NCI-H1417 (cell line): Measurements from ENCODE around the gene RPH3AL.
"Not testable (repeated sequence)": the region's sequence is repeated elsewhere in the genome, so short reads cannot be mapped to it uniquely, and the experiment has no call there.

Source experiments
- DNase-seq, 3 experiments: peaks; one replicate each; lab custom pipeline; 2025; lab: John Stamatoyannopoulos, UW

Gene RPH3AL

DNA sequence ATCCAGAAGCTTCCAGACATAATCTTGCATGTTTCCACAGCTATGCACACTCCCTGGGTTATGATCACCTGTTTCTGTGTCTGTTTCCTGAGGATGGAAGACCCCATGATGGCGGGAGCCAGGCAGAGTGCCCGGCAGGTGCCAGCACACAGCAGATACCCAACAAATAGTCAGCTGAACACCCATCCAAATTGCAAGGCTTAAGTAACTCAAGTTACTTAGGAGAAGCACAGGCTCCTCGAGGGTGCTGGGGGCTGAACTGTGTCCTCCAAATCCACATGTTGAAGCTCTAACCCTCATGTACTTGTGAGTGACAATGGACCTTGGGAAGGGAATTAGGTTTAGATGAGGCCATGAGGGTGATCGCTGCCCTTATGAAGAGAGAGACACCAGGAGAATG lies 91.7 kb downstream of the RPH3AL start:
- DNase-seq, result no peak

DNA sequence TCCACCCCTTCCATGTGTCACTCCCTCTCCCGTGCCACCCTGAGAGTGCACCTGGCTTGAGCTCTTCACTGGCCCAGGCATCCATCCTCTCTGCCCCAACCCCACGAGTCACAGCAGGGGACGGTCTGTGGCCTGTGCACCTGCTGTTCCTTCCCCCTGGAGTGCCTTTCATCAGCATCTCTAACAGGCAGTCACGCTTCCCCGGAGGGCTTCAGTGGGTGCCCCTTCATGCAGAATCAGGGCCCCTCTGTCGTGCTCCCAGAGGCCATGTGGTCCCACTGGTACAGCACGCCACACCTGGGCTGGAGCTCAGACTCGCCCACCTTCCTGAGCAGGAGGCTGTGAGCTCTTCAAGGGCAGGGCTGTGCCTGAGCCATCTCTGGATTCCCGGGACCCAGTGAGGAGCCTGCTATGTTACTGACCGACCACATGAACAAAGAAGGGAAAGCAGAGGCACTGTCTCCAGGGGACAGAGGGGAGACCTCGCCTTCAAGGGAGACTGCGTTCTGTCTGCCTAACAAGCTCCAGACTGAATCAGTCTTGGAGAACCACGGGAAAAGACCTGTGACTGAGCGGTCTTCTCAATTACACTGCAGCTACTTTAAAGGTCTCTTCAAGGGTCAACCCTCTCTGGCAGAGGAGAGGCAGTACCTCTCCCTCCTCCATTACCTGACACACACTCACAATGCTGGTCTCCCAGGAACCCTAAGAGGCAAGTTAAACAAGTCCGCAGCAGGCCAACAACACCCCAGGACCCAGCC lies 92.4 kb downstream of the RPH3AL start:
- DNase-seq, result peak; percentile 30 to 73 (median 37)

DNA sequence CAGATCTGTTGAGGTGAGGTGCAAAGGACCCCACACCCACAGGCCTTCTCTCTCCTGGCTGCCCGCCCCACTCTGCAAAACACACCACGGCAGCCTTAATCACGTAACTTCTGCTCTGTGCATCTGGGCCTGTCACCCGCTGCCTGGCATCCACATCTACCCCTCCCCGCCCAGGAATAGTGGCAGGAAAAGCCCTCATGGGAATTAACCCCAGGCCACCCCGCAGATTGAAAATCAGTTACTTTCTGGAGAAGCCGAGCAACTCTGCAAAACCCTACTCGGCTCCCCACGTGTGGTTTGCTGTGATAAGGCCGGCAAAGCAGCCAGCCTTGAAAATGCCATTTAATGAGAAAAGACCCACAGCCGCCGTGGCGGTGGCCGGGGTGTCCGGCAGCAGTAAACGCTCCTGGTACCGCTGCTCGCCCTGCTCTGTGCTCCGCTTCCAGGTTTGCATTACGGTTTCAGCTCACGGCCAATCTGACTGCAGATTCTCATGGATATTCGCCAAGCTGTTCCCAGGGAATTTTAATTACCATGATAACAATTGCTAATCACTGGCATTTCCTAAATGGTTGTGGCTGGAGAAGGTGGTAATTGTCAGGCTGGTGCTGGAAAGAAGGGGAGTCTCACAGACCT lies 93.1 kb downstream of the RPH3AL start:
- DNase-seq, result peak in 1 of 3 experiments; percentile 70

DNA sequence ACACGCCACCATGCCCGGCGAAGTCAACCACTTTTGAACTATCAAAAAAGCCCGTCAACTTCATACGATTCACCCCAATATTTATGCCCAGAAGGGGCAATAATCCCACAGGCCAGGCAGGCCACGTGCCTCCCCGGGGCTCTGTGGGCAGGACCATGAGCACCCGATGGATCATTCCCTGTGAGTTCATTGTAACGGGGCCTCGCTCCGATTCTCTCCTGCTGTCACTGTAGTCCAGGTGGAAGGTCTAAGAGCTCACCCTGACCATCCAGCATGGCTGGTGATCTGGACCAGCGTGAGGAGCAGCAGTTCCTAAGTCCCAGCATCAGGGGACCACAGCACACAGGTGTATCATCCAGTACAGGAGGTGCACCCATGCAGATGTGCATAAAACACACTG lies 93.7 kb downstream of the RPH3AL start:
- DNase-seq, result no peak

DNA sequence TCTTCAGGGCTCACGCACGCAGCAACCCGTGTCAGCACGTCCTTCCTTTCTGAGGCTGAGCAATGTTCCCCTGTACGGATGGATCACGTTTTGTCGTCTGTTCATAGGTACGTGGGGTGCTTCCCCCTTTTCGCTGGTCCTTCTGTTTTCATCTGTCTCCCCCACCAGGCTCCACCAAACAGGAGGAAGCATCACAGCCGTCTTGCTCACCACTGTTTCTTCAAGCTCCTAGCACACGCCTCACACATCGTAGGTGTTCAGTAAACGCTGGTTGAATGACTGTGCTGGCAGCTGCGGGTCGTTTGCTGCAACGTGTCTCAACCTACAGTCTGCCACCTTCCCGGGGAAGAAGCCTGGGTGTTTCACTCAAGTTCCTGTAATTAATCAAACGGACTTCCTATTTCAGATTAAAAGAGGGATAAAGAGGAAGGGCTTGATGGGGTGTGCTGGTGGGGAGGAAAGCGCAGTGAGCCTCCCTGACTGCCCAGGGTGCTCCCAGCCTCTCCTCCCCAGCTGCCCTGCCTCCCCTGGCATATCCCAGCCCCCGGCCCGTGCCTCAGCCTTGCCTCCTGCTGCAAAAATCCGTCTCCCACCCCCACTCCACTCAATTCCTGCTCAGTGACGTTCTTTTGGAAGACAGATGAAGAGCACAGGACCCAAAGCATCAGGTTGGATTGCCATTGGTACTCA lies 94.4 kb downstream of the RPH3AL start:
- DNase-seq, result no peak

DNA sequence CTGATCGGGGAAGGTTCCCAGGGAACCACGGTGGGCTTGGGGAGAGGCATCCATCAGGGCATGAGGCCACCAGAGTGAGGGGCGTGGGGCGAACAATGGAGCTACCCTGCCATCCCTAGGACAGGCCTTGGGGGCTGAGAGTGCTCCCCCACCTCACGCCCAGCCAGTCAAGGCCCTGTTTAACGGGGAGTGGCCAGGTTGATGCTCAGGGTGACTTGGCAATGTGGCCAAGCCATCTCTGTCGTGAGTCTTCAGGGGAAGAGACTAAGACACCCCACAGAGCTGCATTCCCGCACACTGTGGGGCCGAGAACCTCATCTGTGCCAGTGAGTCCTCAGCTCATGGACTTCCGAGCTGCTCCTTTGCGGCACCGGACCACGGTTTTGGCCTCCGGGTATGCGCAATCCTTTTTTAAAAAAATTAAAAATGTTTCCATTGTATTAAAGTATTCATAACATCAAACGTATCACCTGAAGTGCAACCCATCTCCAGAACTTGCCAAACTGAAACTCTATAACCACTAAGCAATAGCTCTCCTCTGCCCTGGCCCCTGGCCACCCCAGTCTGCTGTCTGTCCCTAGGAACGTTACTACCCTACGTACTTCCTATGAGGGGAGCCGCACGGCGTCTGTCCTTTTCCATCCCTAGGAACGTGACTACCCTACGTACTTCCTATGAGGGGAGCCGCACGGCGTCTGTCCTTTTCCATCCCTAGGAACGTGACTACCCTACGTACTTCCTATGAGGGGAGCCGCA lies 99.3 kb downstream of the RPH3AL start:
- no peak for DNase-seq

DNA sequence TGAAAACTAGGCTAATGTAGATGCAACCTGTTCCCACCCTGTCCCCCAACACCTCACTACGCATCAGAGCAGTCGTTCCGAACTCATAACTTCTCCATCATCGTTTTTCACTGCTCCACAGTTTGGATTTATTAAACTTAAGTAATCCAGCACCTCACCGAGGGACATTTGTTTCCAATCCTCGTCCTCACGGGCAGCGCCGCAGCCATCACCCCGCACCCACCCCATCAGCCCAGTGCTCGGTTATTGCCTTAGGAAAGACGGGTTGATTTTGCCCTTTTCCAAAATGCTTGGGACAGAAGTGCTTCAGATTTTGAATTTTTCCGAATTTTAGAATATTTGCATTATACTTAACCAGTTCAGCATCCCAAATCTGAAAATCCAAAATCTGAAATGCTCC lies 100.2 kb downstream of the RPH3AL start:
- no peak for DNase-seq

DNA sequence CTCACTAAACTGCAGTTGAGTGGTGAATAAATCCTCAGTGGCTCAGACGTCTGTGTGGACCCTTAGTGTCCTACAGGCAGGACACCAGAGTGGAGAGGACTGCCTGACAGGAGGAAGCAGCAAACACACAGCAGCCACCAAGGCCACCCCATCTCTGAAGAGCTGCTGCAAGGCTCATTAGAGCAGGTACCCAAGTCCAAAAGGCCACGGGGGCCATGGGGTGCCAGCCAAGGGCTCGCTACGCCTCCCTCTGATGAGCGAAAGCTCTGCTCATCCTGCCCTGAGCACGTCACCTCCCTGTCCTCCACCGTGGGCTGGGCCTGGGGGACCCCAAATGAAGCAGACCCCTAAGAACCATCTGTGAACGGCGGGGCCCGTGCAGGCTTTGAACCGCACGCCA lies 101.1 kb downstream of the RPH3AL start:
- DNase-seq, result no peak

DNA sequence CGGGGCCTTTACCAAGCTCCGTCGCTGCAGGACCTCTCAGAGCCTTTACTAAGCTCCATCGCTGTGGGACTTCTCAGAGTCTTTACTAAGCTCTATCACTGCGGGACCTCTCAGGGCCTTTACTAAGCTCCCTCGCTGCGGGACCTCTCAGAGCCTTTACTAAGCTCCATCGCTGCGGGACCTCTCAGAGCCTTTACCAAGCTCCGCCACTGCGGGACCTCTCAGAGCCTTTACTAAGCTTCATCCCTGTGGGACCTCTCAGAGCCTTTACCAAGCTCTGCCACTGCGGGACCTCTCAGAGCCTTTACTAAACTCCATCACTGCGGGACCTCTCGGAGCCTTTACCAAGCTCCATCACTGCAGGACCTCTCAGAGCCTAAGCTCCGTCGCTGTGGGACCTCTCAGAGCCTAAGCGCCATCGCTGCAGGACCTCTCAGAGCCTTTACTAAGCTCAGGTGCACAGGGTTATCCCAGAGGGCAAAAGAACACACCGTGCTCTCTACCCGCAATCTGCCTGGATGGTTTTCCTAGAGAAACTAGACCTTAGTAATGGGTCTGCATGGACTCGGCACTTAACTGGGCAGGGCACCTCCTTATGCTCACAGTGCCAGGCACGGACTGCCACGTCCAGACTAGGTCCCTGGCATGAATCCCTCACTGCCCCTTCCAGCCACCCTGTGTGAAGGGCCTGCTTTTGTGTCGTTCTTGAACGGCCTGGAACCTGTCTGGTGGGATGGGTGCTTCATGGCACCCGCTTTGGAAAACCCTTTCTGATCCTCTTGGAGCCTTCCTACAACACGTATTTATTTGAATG lies 101.9 kb downstream of the RPH3AL start:
- DNase-seq, result no peak

DNA sequence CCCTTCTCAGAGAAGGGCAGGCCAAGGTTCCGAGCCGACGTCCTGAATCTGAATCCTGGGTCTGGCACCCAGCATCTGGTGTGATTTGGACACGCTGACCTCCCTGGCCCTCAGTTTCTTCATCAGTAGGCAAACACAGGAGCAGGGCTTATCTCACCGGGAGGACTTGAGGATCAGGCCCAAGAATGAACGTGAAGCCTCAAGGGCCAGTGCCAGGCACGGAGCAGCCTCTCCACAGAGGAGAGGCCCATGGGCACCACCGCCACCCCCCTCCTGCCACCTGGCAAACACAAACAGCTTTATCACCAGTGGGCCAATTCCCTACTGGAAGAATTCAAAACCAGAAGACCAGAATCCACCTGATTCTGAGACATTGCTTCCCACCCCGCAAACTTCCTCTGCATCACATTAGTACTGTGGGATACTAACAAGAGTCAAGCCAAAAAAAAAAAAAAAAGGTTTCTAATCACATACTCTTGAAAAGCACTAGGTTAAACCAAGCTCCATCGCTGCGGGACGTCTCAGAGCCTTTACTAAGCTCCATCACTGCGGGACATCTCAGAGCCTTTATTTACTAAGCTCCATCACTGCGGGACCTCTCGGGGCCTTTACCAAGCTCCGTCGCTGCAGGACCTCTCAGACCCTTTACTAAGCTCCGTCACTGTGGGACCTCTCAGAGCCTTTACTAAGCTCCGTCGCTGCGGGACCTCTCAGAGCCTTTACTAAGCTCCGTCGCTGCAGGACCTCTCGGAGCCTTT lies 103.2 kb downstream of the RPH3AL start:
- DNase-seq, result no peak

DNA sequence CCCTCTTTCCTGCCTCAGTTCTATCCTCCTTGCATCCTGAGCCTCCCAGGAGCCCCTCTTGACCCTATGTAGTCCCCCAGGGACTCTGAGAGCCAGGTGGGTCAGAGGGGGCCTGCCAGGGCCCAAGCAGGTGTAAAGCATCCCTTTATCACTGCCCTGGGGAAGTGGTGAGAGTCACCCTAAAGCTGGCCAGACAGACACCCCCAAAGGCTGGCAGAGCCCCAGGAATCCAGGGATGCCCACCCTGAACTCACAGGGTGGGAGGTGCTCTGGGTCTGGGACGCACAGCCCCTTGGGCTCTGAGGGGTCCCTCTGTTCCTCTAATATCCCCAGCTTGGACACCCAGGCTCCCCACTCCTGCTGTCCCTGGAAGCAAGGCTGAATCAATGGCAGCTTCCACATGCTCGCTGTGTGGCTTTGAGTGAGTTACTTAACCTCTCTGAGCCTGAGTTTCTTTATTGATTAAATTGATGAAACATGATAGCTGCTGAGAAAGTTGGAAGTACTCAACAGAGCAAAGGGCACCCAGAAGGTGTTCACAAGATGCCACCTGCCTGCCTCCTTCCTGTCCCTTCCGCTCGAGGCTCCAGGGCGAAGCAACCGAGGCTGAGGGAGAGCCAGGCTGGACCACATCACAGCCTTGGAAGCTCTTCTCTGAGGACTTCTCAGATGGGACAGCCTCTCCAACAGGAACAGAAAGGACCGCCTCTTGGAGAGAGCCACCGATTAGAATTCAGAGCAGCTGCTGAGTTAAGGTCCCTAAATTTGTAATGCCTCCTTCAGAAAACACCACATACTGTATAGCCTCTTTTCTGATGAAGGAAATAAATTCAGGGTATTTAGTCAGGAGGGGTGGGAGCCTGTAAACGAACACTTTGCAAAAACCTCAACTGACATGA lies 104.0 kb downstream of the RPH3AL start:
- no peak for DNase-seq

DNA sequence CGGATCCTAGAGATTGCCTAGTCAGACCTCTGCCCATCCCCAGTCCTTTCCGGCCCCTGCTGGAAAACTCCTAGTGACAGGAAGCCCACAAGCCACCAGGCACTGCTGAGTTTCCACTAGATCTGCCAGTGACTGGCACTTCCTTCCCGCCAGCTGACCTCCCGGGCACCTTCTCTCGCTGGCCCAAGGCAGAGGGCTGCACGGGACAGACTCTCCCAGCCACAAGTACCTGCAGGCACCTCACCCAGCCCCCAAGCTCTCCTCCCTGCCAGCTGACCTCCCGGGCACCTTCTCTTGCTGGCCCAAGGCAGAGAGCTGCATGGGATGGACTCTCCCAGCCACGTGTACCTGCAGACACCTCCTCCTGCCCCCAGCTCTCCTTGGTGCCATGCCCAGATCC lies 104.8 kb downstream of the RPH3AL start:
- no peak for DNase-seq

DNA sequence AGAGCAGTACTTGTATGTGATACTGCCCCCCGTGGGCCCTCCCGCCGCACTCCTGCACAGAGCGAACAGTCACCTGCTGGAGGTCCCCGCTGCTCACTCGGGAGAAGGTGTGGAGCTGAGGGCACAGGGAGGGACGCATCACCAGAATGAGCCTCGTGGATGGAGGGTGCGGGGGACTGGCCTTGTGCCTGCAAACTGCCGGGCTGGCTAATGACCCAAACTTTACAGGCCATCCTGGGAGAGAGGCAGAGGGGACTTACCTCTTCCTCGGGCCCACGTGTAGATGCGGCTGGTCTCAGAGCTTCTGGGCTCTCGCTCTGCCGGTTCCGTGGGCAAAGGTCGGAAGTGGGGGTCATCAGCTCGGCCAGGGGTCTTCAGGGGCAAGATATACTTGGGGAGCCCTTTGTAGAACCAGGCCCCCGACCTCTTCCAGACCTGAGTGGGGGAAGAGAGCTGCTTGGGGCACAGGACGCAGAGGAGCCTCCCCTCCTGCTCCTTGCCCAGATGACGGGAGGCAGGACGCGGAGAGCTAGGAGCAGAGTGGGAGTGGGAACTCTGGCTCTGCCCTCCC lies 105.7 kb downstream of the RPH3AL start:
- DNase-seq, result no peak

DNA sequence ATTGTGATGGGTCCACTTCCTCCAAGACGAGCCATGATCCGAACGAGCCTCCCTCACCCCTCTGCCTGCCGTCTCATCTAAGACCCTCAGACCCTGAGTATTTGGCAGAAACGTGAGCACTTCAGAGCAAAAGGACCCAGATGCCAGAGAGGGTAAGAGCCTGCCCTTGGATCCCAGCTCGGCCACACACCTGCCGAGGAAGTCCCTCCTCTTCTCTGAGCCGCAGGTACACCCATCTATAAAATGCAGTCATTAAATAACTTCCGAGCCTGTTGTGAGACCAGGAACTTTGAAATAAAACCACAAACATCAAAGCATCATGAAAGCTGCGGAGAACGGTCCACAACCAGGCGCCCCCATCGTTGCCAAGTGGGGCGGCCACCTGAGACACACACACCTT lies 106.4 kb downstream of the RPH3AL start:
- DNase-seq, result no peak

DNA sequence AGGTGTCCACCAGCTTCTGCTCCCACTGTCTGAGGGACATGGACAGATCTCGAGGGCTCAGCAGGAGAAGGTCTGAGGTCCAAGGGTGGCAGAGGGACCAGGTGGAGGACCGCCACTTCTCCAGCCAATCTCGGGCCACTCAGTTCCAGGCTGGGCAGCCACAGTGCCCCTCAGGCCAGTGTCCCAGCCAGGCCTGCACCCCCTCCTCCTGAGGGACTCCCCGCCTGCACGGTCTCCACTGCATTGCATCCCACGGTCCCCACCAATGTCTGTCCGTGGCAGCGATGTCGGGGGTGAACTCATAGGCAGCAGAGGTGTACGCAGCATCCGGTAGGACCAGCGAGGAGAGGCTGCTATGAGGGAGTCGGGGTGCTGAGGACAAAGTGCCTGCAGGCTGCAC lies 107.0 kb downstream of the RPH3AL start:
- no peak for DNase-seq

DNA sequence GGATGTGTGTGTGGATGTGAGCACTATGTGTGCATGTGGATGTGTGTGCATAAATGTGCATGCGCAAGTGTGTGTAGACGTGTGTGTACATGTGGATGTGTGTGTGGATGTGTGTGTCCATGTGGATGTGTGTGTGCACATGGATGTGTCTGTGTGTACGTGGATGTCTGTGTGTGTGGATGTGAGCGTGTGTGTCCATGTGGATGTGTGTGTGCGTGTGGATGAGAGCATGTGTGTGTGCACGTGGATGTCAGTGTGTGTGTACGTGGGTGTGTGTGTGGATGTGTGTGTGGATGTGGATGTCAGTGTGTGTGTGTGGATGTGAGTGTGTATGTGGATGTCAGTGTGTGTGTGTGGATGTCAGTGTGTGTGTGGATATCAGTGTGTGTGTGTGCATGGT lies 107.6 kb downstream of the RPH3AL start:
- no peak for DNase-seq

DNA sequence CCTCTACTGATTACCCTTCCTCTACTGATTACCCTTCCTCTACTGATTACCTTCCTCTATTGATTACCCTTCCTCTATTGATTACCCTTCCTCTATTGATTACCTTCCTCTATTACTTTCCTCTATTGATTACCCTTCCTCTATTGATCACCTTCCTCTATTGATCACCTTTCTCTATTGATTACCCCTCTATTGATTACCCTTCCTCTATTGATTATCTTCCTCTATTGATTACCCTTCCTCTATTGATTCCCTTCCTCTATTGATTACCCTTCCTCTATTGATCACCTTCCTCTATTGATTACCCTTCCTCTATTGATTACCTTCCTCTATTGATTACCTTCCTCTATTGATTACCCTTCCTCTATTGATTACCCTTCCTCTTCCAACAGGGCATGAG lies 108.7 kb downstream of the RPH3AL start:
- not testable (repeated sequence) for DNase-seq

DNA sequence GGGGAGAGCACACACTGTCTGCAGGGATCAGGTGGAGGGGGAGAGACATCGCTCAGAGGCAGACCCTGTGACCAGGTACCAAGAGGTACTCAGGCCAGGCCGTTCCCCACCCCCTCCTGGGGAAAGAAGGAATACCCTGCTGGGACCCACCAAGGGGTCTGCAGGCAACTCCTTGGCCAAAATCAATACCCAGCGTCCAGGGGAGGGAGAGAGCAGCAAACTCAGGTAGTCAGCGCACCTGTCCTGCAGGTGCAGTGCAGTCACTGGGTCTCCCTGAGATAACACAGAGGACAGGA lies 113.7 kb downstream of the RPH3AL start:
- DNase-seq, result no peak

DNA sequence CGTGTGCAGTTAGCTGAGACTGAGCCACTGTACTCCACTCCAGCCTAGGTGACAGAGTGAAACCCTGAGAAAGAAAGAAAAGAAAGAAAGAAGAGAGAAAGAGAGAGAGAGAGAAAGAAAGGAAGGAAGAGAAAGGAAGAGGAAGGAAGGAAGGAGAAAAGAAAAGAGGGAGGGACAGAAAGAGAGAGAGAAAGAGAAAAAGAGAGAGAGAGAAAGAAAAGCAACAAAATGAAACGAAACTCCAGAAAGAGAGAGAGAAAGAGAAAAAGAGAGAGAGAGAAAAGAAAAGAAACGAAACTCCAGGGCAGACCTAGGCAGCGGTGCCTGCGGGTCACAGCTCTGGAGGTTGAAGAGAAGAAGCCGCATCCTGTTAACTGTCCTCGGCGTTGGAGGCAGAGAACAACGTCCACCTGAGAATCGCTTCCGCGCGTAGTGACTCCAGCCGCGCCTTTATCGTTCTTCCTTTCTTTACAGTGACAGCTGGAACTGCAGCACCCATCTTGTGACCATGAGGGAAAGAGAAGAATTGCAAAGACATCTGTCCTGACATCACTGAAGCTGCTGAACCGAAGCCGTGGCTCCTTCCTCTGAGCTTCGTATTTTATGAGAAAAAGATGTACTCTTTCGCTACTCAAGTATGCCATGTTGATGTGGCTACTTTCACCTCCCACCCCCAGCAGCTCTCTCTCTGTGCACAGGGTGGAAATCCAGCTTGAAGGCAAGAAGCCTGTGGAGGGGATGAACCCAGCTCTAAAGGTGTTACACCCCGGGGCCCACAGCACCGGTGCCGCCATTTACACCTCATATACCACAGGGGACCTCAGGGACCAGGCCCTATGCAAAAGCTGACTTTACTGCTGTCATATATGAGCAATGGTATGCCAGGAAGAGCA lies 114.3 kb downstream of the RPH3AL start:
- DNase-seq, result no peak
